GM21737 (cell line): ENCODE results near the gene CLDND1.

Experiments
- ATAC-seq: cut with Tn5 transposase; IDR thresholded peaks from one replicate; pipeline ENCODE4 v1.9.1; 2021; ENCODE audit warnings: mild to moderate bottlenecking, moderate library complexity; ENCODE audit not compliant: unreplicated experiment

The CLDND1 gene

GRCh38 chr3:98552232-98553020 lies 29.7 kb upstream of the CLDND1 start:
- ATAC-seq: no peak

- ATAC-seq: no peak
Measured at GRCh38 chr3:98551754-98552153, 29.1 kb upstream of the CLDND1 start.

- ATAC-seq: no peak
Measured at GRCh38 chr3:98551236-98551635, 28.5 kb upstream of the CLDND1 start.

GRCh38 chr3:98550833-98551232 lies 28.1 kb upstream of the CLDND1 start:
- ATAC-seq: no peak

GRCh38 chr3:98548544-98548943 lies 25.8 kb upstream of the CLDND1 start:
- ATAC-seq: no peak

- peak; percentile 49 for ATAC-seq
Measured at GRCh38 chr3:98545940-98546339, 23.2 kb upstream of the CLDND1 start.

GRCh38 chr3:98542623-98543022 lies 19.9 kb upstream of the CLDND1 start:
- no peak for ATAC-seq

GRCh38 chr3:98541695-98542094 lies 19.0 kb upstream of the CLDND1 start:
- ATAC-seq: no peak

- ATAC-seq: peak; percentile 49
Measured at GRCh38 chr3:98540346-98540745, 17.6 kb upstream of the CLDND1 start.

- peak; percentile 69 for ATAC-seq
Measured at GRCh38 chr3:98536456-98537017, 13.8 kb upstream of the CLDND1 start.

- no peak for ATAC-seq
Measured at GRCh38 chr3:98534734-98535133, 12.0 kb upstream of the CLDND1 start.

GRCh38 chr3:98534168-98534567 lies 11.5 kb upstream of the CLDND1 start:
- no peak for ATAC-seq

GRCh38 chr3:98532709-98533571 lies 10.2 kb upstream of the CLDND1 start:
- no peak for ATAC-seq

GRCh38 chr3:98532275-98532637 lies 9.6 kb upstream of the CLDND1 start:
- no peak for ATAC-seq

GRCh38 chr3:98531622-98532274 lies 9.0 kb upstream of the CLDND1 start, which contains the start of gene GPR15:
Gene GPR15, plus strand, starts transcription at chr3:98531978. Its CDS starts 56 bp downstream, at chr3:98532034.
- ATAC-seq: no peak

GRCh38 chr3:98530676-98531075 lies 8.0 kb upstream of the CLDND1 start:
- ATAC-seq: no peak

- no peak for ATAC-seq
Measured at GRCh38 chr3:98529856-98530459, 7.3 kb upstream of the CLDND1 start.

GRCh38 chr3:98528474-98529346 lies 6.0 kb upstream of the CLDND1 start:
- no peak for ATAC-seq

- no peak for ATAC-seq
Measured at GRCh38 chr3:98525494-98525893, 2.8 kb upstream of the CLDND1 start.
